Heart right ventricle (tissue), 16 donors: ENCODE results near the gene REXO1. TPM values are rescaled to one million over a fixed set of nuclear protein-coding genes. Genes with fewer than 3 reads are reported as not detected.

Source experiments
- ATAC-seq, 8 donors: fragments of 200-7000 bp; cut with Tn5 transposase; one replicate each; pipeline ENCODE4 v1.9.1; 2020; ENCODE audit warnings: mild to moderate bottlenecking in 8 of 8, moderate library complexity in 8 of 8, moderate number of reproducible peaks in 1 of 8
- DNase-seq, 2 donors: peaks; one replicate each; pipeline ENCODE4 v3.0.0-alpha.2; 2020
- H3K27ac ChIP-seq, 10 donors: fragments of 200-600 bp; sonication (generic) in 2 of 10; one replicate each; pipeline versions ENCODE4 v1.5.0 to v1.8.0; 2020 to 2022; ENCODE audit warnings: mild to moderate bottlenecking in 3 of 10
- H3K27me3 ChIP-seq, 7 donors: fragments of 200-600 bp; one replicate each; pipeline ENCODE4 v1.8.0; 2021 to 2022; ENCODE audit warnings: mild to moderate bottlenecking in 2 of 7
- H3K36me3 ChIP-seq, 9 donors: fragments of 200-600 bp; sonication (generic) in 1 of 9; one replicate each; pipeline versions ENCODE4 v1.5.0 to v1.8.0; 2020 to 2022; ENCODE audit warnings: mild to moderate bottlenecking in 2 of 9
- H3K4me1 ChIP-seq, 9 donors: fragments of 200-600 bp; sonication (generic) in 1 of 9; one replicate each; pipeline versions ENCODE4 v1.5.0 to v1.8.0; 2020 to 2022; ENCODE audit warnings: mild to moderate bottlenecking in 4 of 9
- H3K4me3 ChIP-seq, 10 donors: fragments of 200-600 bp; sonication (generic) in 2 of 10; one replicate each; pipeline versions ENCODE4 v1.5.0 to v1.8.0; 2020 to 2022; ENCODE audit warnings: mild to moderate bottlenecking in 7 of 10, moderate library complexity in 2 of 10
- H3K9me3 ChIP-seq, 11 donors: fragments of 200-600 bp in 10 of 11; sonication (generic) in 2 of 11; one replicate each; pipeline versions ENCODE4 v1.5.0 to v1.8.0; 2013 to 2022; ENCODE audit warnings: mild to moderate bottlenecking in 2 of 11, control low read depth in 1 of 11, moderate library complexity in 1 of 11
- WGBS, 2 donors: extraction: QIAGEN DNeasy Blood & Tissue Kit; methylation state at CpG; one replicate each; pipeline ENCODE4 v1.1.7; 2013; ENCODE audit warnings: inconsistent platforms in 1 of 2; 5-methylcytosine and 5-hydroxymethylcytosine counted together
- intact Hi-C, 10 donors: fragments of 100-400 bp; cut with DNase I; formaldehyde crosslinking; loops; one replicate each; pipeline versions ENCODE4 v1.11.1 to v1.14.2; 2022
- polyA plus RNA-seq, 2 donors: library from polyadenylated mRNA; stranded (reverse); fragments of 200-250 nt; gene quantifications; one replicate each; pipeline ENCODE4 v1.2.3, GENCODE V29; 2013
- total RNA-seq, 10 donors: library from RNA; stranded (reverse); fragmentation: NEBNext Ultra II Directional in 3 of 10; extraction: Animal tissue kit (Norgen Biotek cat#: 25700) in 3 of 10; gene quantifications; one replicate each; pipeline versions ENCODE4 v1.2.1 to v1.2.4, GENCODE V29; 2021 to 2023
- TF ChIP-seq, protein P1 (sequence below), 9 donors: fragments of 200-600 bp; sonication (generic) in 2 of 9; IDR thresholded peaks; one replicate each; pipeline versions ENCODE4 v1.5.0 to v1.8.0; 2021 to 2022; ENCODE audit warnings: antibody characterized with exemption in 9 of 9, mild to moderate bottlenecking in 5 of 9, moderate library complexity in 1 of 9
- donor health status: Arrhythmogenic right ventricular cardiomyopathy.
- donor health status: ischemic (EF 13 %, LVEDD 7.1; RV severe dilation, severe dysfunction).
- donor health status: healthy with polysubstance abuse.
- donor health status: DM: no; HTN: yes; CAD: no.
- donor health status: DM: no; HTN: no; CAD: no.
- donor health status: ischemic (EF 25% LVEDD 6.9; RV normal size, moderate dysfunction).
- donor health status: ischemic (EF 25% LVEDD 5.7; RV mildly dilated, moderate dysfunction).
- donor health status: healthy.
- donor health status: DM: yes; HTN: yes; CAD: no.
- donor health status: Ischemic cardiomyopathy.
- donor health status: ischemic (EF 35%, LVEDD 5.7; RV mildly dilated, moderate dysfunction).
- donor health status: nonischemic (EF 11% LVEDD 7.7; RV severe dilation, severe dysfunction).
- donor health status: DM: yes; HTN: yes; CAD: no.
- donor health status: PGD.
- donor health status: ischemic (EF 29% LVEDD 5.4; RV normal size, mild dysfunction).
- donor health status: nonischemic (EF 23%, LVEDD 6.1; RV moderate dilation, normal function).

Gene REXO1
- total and polyA plus RNA-seq, 12 donors, result 13.1 to 20.6 (median 16.5) TPM

DNA sequence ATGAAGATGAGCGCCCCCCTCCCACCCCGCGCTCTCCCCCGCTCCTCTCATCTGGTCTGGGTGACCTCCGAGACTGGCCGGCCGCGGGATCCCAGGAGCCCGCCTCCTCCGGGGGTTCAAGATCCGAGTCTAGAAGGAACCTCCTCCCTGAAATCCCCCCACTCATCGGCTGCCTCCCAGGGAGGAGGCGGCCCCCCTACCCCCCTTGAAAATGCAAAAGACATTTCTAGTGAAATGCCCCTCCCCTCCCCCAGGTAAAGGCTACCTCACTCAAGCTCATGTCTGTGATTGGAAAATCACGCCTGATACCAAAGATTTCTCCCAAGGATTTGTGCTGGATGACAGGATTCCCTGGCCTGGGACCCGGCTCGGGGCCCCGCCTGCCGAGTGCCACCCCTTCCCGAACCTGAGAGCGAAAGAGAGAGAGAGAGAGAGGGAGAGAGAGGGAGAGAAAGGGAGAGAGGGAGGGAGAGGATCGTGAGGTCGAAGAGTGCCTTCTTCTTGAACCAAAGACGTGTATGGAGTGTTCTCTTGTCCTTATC lies 71.6 kb downstream of the REXO1 start:
- ATAC-seq (no peak), DNase-seq (no peak)
- 3 to 5% methylated on average over 23 of the region's 23 CpGs for WGBS, 2 donors

DNA sequence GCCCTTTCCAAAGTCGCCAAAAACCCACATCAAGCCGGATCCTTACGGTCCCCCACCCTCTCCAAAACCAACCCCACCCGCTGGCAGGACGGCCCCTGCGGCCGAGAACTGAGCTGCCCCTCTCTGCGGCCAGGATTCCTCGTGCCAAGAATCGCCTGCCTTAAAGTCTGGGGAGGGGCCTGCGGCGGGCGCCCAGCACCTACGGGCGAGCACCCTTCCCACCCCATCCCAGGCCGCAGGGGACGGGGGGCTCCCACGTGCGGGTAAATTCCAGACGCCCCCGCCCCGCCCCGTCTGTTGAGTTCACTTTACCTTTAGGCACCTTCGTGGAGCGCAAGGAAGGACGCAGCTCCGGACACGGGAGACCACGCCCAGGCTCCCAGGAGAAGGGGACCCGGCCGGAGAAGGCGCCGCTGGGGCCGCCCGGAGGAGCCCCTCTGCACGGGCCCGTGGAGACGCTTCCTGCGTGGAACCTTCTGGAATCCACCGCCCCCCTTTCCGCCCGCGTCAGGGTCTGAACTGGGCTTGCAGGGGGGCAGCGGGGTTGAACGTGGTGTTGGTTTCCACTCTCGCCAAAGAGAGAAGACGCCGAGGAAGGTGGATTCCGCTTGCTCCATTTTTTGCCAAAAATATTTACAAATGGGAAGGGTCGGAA lies 72.2 kb downstream of the REXO1 start:
- no peak overlapping the region for H3K4me3 ChIP-seq
- H3K27me3 ChIP-seq, result peaks cover 18 to 97% (median 92%) of the 10 kb centered on the region in 7 donors
- ATAC-seq (no peak), DNase-seq (no peak)
- intact Hi-C loops, result no loop called here
- no peaks in the 10 kb centered on the region for H3K36me3 ChIP-seq
- 1 to 2% methylated on average over 49 to 50 of the region's 50 CpGs for WGBS, 2 donors
- H3K4me1 ChIP-seq, result peaks cover 0 to 9% (median 6%) of the 10 kb centered on the region in 9 donors
- H3K27ac ChIP-seq, result no peak overlapping the region
- TF ChIP-seq, protein P1, sequence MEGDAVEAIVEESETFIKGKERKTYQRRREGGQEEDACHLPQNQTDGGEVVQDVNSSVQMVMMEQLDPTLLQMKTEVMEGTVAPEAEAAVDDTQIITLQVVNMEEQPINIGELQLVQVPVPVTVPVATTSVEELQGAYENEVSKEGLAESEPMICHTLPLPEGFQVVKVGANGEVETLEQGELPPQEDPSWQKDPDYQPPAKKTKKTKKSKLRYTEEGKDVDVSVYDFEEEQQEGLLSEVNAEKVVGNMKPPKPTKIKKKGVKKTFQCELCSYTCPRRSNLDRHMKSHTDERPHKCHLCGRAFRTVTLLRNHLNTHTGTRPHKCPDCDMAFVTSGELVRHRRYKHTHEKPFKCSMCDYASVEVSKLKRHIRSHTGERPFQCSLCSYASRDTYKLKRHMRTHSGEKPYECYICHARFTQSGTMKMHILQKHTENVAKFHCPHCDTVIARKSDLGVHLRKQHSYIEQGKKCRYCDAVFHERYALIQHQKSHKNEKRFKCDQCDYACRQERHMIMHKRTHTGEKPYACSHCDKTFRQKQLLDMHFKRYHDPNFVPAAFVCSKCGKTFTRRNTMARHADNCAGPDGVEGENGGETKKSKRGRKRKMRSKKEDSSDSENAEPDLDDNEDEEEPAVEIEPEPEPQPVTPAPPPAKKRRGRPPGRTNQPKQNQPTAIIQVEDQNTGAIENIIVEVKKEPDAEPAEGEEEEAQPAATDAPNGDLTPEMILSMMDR (IDR thresholded peaks at IDR 0.05), result no peak
- H3K9me3 ChIP-seq, result peaks cover 0 to 14% (median 6%) of the 10 kb centered on the region in 11 donors

More for the DNA sequence above, 71.6 kb downstream of the REXO1 start:
- Histone ChIP-seq H3K9me3 (peaks cover 0 to 14% (median 4%) of the 10 kb centered on the region in 11 donors), H3K4me1 (peaks cover 0 to 9% (median 6%) of the 10 kb centered on the region in 9 donors), H3K4me3 (no peak overlapping the region), H3K36me3 (no peaks in the 10 kb centered on the region), H3K27ac (no peak overlapping the region), H3K27me3 (peaks cover 18 to 97% (median 96%) of the 10 kb centered on the region in 7 donors)
- TF ChIP-seq, protein P1 (IDR thresholded peaks at IDR 0.05), result no peak
- intact Hi-C loops, result no loop called here

DNA sequence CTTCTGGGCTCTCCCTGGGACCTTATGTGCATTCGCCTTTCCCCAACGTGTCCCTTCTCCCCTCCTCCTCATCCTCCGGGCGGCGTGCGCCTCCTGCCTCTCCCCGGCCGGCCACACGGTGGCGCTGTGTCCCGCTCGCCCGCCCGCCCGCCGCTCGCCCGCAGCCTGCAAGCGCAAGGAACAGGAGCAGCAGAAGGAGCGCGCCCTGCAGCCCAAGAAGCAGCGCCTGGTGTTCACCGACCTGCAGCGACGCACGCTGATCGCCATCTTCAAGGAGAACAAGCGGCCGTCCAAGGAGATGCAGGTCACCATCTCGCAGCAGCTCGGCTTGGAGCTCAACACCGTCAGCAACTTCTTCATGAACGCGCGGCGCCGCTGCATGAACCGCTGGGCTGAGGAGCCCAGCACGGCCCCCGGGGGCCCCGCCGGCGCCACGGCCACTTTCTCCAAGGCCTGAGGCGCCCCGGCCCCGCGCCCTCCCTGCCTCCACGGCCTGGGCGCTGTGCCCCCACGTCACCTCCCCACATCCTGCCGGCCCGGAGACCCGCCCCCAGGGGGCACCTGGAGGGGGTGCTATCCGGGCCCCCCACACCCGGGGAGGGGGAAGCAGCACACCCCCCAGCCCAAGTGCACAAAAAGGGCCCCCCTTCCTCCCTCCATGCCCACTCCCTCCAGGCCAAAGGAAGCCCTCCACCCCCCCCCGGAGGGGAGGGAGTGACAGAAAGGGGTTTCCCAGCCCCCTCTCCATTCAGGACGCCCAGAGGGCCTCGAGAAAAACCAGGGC lies 73.1 kb downstream of the REXO1 start:
- intact Hi-C loops, result no loop called here
- Histone ChIP-seq H3K36me3 (no peaks in the 10 kb centered on the region), H3K4me3 (no peak overlapping the region), H3K4me1 (peaks cover 0 to 9% (median 6%) of the 10 kb centered on the region in 9 donors), H3K9me3 (peaks cover 0 to 23% (median 14%) of the 10 kb centered on the region in 11 donors), H3K27ac (no peak overlapping the region), H3K27me3 (peaks cover 12 to 97% (median 92%) of the 10 kb centered on the region in 7 donors)
- ATAC-seq (no peak), DNase-seq (no peak)
- WGBS, 2 donors, result 5 to 8% methylated on average over 57 to 59 of the region's 59 CpGs
- TF ChIP-seq, protein P1 (IDR thresholded peaks at IDR 0.05), result peak in 7 of 9 donors; percentile 22 to 49 (median 31)

DNA sequence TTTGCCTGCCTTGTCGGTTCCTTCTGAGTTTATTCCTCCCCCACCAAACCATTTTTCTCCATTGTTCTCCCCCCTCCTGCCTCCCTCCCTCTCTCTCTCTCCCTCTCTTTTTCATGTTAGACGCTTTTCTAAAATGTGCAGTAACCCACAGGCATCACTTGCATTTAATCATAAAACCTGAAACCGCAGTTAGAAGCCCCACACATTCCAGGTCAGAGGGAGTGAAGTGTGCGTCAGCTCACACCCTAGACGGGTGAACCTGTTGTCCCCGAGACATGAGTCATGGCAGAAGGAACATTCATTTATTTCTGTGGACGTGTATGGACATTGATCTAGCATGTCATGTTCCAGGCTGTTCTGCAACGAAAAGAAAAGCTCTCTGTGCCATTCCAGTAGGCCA lies 75.1 kb downstream of the REXO1 start:
- ATAC-seq, result no peak
- intact Hi-C loops, result no loop called here
- DNase-seq, result no peak

More for the DNA sequence above, 75.1 kb downstream of the REXO1 start:
- Histone ChIP-seq H3K9me3 (peaks cover 0 to 23% (median 14%) of the 10 kb centered on the region in 11 donors), H3K27me3 (peaks cover 12 to 99% (median 92%) of the 10 kb centered on the region in 7 donors), H3K4me3 (no peak overlapping the region), H3K36me3 (no peaks in the 10 kb centered on the region), H3K4me1 (peaks cover 0 to 9% (median 6%) of the 10 kb centered on the region in 9 donors), H3K27ac (no peak overlapping the region)
- TF ChIP-seq, protein P1 (IDR thresholded peaks at IDR 0.05), result no peak
- 53 to 59% methylated on average over 8 of the region's 8 CpGs for WGBS, 2 donors
